Chondrocyte (in vitro differentiated cells): ENCODE data around the gene MYBPC1. TPM values are rescaled to one million over a fixed set of nuclear protein-coding genes. Genes with fewer than 3 reads are reported as not detected.

Source experiments
- DNase-seq: peaks from one replicate; pipeline ENCODE4 v3.0.0; 2021; ENCODE audit warnings: mixed read lengths, low spot score
- H3K27ac Mint-ChIP-seq: one replicate; pipeline ENCODE4 v1.8.0; 2021; ENCODE audit warnings: mild to moderate bottlenecking, moderate library complexity, mixed read lengths; ENCODE audit not compliant: unreplicated experiment
- H3K27me3 Mint-ChIP-seq: 2 replicates; pipeline ENCODE4 v1.8.0; 2021; ENCODE audit warnings: low read depth, mixed read lengths
- H3K36me3 Mint-ChIP-seq: 2 replicates; pipeline ENCODE4 v1.8.0; 2021; ENCODE audit warnings: low read depth, mixed read lengths
- H3K4me1 Mint-ChIP-seq: 2 replicates; pipeline ENCODE4 v1.8.0; 2021; ENCODE audit warnings: low read depth, mild to moderate bottlenecking, mixed read lengths
- H3K4me3 Mint-ChIP-seq: one replicate; pipeline ENCODE4 v1.8.0; 2021; ENCODE audit warnings: mild to moderate bottlenecking, moderate library complexity, mixed read lengths; ENCODE audit not compliant: unreplicated experiment
- H3K9me3 Mint-ChIP-seq: 2 replicates; pipeline ENCODE4 v1.8.0; 2021; ENCODE audit warnings: low read depth, mixed read lengths
- total RNA-seq: library from RNA; stranded (reverse); gene quantifications from 3 replicates; pipeline ENCODE4 v1.2.1, GENCODE V29; 2021
- TF ChIP-seq, protein P1 (sequence below): fragments of 200-600 bp; sonication (generic); IDR thresholded peaks from 2 replicates; pipeline ENCODE4 v1.5.0; 2021; ENCODE audit warnings: antibody characterized with exemption, mild to moderate bottlenecking, moderate library complexity

MYBPC1 gene
- total RNA-seq, 1 donor from 2014 or later = not detected

- Mint-ChIP-seq H3K9me3 (no peaks in the 10 kb centered on the region), H3K4me1 (peaks cover 6% of the 10 kb centered on the region), H3K4me3 (no peak overlapping the region), H3K27ac (no peak overlapping the region), H3K36me3 (peaks cover 2% of the 10 kb centered on the region), H3K27me3 (peaks cover 11% of the 10 kb centered on the region)
- no peak for DNase-seq
- TF ChIP-seq, protein P1, sequence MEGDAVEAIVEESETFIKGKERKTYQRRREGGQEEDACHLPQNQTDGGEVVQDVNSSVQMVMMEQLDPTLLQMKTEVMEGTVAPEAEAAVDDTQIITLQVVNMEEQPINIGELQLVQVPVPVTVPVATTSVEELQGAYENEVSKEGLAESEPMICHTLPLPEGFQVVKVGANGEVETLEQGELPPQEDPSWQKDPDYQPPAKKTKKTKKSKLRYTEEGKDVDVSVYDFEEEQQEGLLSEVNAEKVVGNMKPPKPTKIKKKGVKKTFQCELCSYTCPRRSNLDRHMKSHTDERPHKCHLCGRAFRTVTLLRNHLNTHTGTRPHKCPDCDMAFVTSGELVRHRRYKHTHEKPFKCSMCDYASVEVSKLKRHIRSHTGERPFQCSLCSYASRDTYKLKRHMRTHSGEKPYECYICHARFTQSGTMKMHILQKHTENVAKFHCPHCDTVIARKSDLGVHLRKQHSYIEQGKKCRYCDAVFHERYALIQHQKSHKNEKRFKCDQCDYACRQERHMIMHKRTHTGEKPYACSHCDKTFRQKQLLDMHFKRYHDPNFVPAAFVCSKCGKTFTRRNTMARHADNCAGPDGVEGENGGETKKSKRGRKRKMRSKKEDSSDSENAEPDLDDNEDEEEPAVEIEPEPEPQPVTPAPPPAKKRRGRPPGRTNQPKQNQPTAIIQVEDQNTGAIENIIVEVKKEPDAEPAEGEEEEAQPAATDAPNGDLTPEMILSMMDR = no peak
These were observed 43.2 kb downstream of the MYBPC1 start for GRCh38 chr12:101637936-101638335.

DNA sequence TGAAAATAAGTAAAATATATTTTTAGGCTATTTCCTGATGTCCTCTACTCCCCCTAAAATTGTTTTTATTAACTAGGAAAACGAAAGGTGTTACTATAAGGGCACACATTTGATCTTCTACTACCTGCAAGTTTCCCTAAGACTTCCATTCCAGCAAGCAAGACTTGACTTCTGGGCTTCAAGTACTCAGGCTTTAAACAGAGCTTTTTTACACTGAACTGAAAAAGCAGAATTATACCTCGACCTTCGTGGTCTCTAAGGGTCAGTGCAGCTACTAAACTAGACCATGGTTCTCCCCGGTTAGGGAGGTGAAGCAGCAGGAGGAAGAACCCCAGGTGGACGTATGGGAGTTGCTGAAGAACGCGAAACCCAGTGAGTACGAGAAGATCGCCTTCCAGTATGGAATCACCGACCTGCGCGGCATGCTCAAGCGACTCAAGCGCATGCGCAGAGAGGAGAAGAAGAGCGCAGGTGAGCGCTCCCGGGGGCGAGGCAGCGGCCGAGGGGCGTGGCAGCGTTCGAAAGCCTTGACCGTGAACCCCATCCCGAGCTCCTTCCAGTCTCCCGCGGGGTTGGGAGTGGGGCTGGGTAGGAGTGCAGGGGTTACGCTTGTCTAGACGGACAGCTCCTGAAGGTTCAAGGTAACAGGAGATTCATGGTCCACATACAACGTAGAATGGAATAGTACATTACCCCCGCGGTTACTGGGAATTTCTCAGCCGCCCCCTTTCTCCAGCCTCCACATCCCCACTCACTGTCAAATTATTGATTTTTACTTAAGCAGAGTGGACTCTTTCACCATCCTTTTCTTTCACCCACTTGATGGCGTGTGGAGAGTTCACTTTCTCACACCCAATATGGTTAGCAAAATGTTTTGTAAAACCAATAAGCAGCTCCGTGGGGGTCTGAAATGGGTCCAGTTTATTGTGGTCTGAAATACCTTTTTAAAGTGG is 47.6 kb downstream of the MYBPC1 start:
- Mint-ChIP-seq H3K4me1 (peaks cover 6% of the 10 kb centered on the region), H3K4me3 (peak overlapping the region; percentile 68), H3K27me3 (peaks cover 8% of the 10 kb centered on the region), H3K27ac (no peak overlapping the region), H3K9me3 (no peaks in the 10 kb centered on the region), H3K36me3 (peaks cover 2% of the 10 kb centered on the region)
- DNase-seq = no peak
- TF ChIP-seq, protein P1 = no peak

DNA sequence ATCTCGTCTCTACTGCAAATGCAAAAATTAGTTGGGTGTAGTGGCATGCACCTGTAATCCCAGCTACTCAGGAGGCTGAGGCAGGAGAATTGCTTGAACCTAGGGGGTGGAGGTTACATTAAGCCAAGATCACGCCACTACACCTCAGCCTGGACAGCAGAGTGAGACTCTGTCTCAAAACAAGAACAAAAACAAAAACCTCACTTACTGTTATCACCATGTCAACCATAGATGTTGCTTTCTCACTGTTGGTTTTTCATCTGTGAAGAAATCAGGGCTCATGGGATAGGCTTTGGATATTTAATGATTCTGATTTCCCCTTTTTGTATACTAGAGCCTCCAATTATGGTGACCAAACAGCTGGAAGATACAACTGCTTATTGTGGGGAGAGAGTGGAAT is 52.9 kb downstream of the MYBPC1 start:
- TF ChIP-seq, protein P1 = no peak

GRCh38 chr12:101648195-101648594 is 53.4 kb downstream of the MYBPC1 start:
- no peaks in the 10 kb centered on the region for H3K4me1 Mint-ChIP-seq
- H3K27ac Mint-ChIP-seq = no peak overlapping the region
- H3K36me3 Mint-ChIP-seq = no peaks in the 10 kb centered on the region
- no peak overlapping the region for H3K4me3 Mint-ChIP-seq
- no peak for DNase-seq
- H3K27me3 Mint-ChIP-seq = peaks cover 3% of the 10 kb centered on the region
- no peaks in the 10 kb centered on the region for H3K9me3 Mint-ChIP-seq
- TF ChIP-seq, protein P1 = no peak

More for the DNA sequence above, 52.9 kb downstream of the MYBPC1 start:
- Mint-ChIP-seq H3K4me1 (no peaks in the 10 kb centered on the region), H3K4me3 (no peak overlapping the region), H3K27ac (no peak overlapping the region), H3K9me3 (no peaks in the 10 kb centered on the region), H3K36me3 (no peaks in the 10 kb centered on the region), H3K27me3 (peaks cover 4% of the 10 kb centered on the region)
- no peak for DNase-seq

DNA sequence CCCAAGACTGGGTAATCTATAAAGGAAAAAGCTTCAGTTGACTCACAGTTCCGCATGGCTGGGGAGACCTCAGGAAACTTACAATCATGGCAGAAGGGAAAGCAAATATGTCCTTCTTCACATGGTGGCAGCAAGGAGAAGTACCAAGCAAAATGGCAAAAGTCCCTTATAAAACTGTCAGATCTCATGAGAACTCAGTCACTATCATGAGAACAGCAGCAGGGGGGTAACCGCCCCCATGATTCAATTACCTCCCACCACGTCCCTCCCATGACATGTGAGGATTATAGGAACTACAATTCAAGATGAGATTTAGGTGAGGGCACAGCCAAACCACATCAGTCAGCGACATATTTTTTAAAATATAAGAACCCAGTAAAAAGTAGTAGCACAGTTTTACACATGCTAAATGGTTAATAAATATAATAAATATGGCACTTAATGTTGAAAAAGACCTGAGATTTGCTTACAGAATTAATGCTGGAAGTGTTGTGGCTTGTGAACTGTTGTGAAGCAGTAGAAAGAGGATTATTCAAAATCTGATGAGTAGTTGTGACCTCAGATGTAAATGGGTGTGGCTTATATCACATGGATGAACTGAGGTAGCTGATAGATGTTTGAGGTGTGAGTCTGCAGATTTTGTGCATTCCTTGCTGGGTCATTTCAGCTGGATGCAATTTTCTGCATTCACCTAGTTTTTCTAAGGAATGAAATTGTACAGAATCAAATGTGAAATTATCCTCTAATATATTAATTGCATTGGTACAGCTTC is 55.8 kb downstream of the MYBPC1 start:
- DNase-seq = no peak
- no peaks in the 10 kb centered on the region for H3K36me3 Mint-ChIP-seq
- TF ChIP-seq, protein P1 = no peak
- H3K4me3 Mint-ChIP-seq = no peak overlapping the region
- no peaks in the 10 kb centered on the region for H3K4me1 Mint-ChIP-seq
- peaks cover 8% of the 10 kb centered on the region for H3K27me3 Mint-ChIP-seq
- H3K9me3 Mint-ChIP-seq = no peaks in the 10 kb centered on the region
- H3K27ac Mint-ChIP-seq = no peak overlapping the region
